Skeletal muscle cell (primary cell): ENCODE data around the gene C19orf25.
"Not testable (repeated sequence)": the region's sequence is repeated elsewhere in the genome, so short reads cannot be mapped to it uniquely, and the experiment has no call there.

Experiments used
- DNase-seq: peaks from one replicate; pipeline ENCODE4 v3.0.0-alpha.2; 2010; ENCODE audit warnings: low read depth
- H3K4me3 ChIP-seq: 2 replicates; pipeline ENCODE4 v1.5.1; 2011; ENCODE audit warnings: low read depth, mild to moderate bottlenecking, control low read depth, low read length, moderate library complexity

C19orf25 gene

GRCh38 chr19:1499231-1499630 is 20.2 kb upstream of the C19orf25 start:
- not testable (repeated sequence) for H3K4me3 ChIP-seq, DNase-seq

- no peak overlapping the region for H3K4me3 ChIP-seq
- DNase-seq: no peak
These were observed 18.7 kb upstream of the C19orf25 start for GRCh38 chr19:1497578-1498235.

GRCh38 chr19:1496714-1497577 is 17.9 kb upstream of the C19orf25 start:
- DNase-seq: no peak
- H3K4me3 ChIP-seq: no peak overlapping the region

- no peak for DNase-seq
- no peak overlapping the region for H3K4me3 ChIP-seq
These were observed 17.0 kb upstream of the C19orf25 start for GRCh38 chr19:1495799-1496713.

GRCh38 chr19:1495051-1495798 is 16.2 kb upstream of the C19orf25 start:
- no peak for DNase-seq
- H3K4me3 ChIP-seq: no peak overlapping the region

- H3K4me3 ChIP-seq: no peak overlapping the region
These were observed 15.2 kb upstream of the C19orf25 start for GRCh38 chr19:1494115-1494815.

GRCh38 chr19:1492474-1493006 is 13.5 kb upstream of the C19orf25 start:
- H3K4me3 ChIP-seq: no peak overlapping the region
- no peak for DNase-seq

More at GRCh38 chr19:1494115-1494815, 15.2 kb upstream of the C19orf25 start:
- DNase-seq: no peak

- no peak for DNase-seq
- H3K4me3 ChIP-seq: peak overlapping the region; percentile 61
These were observed 12.8 kb upstream of the C19orf25 start for GRCh38 chr19:1491849-1492170.

GRCh38 chr19:1491114-1491848 is 12.3 kb upstream of the C19orf25 start, which contains the start of gene REEP6:
REEP6 (plus strand) TSS chr19:1491181; CDS start chr19:1491270, 89 bp downstream.
- peak within 1 kb of the TSS; percentile 61 for H3K4me3 ChIP-seq
- no peak for DNase-seq

- peak; percentile 95 for DNase-seq
- peak within 1 kb of the TSS; percentile 61 for H3K4me3 ChIP-seq
These were observed 11.5 kb upstream of the C19orf25 start, which contains the start of gene PCSK4 for GRCh38 chr19:1490311-1491113. PCSK4 (minus strand) TSS chr19:1490350; CDS start chr19:1490346, 4 bp downstream.

- peak overlapping the region; percentile 58 for H3K4me3 ChIP-seq
- DNase-seq: no peak
These were observed 10.7 kb upstream of the C19orf25 start for GRCh38 chr19:1489463-1490310.

- H3K4me3 ChIP-seq: no peak overlapping the region
- no peak for DNase-seq
These were observed 9.2 kb upstream of the C19orf25 start for GRCh38 chr19:1488282-1488601.

GRCh38 chr19:1487576-1488281 is 8.7 kb upstream of the C19orf25 start:
- no peak for DNase-seq
- H3K4me3 ChIP-seq: no peak overlapping the region

- no peak overlapping the region for H3K4me3 ChIP-seq
- no peak for DNase-seq
These were observed 7.9 kb upstream of the C19orf25 start for GRCh38 chr19:1486720-1487575.
